H4 (cell line): ENCODE data around the gene PTPRN2. TPM values are rescaled to one million over a fixed set of nuclear protein-coding genes. Genes with fewer than 3 reads are reported as not detected.
"Not testable (repeated sequence)": the region's sequence is repeated elsewhere in the genome, so short reads cannot be mapped to it uniquely, and the experiment has no call there.

Source experiments
- DNase-seq: peaks from one replicate; pipeline ENCODE4 v3.0.0-alpha.2; 2015; ENCODE audit warnings: low spot score
- total RNA-seq: library from RNA; depleted of rRNA; stranded (reverse); fragments of >200 nt; shearing (Covaris generic); gene quantifications from 2 replicates; pipeline ENCODE4 v1.2.3, GENCODE V29; 2014

Gene PTPRN2
- total RNA-seq, 1 experiment from 2014 or later, result 0.97 TPM

DNA sequence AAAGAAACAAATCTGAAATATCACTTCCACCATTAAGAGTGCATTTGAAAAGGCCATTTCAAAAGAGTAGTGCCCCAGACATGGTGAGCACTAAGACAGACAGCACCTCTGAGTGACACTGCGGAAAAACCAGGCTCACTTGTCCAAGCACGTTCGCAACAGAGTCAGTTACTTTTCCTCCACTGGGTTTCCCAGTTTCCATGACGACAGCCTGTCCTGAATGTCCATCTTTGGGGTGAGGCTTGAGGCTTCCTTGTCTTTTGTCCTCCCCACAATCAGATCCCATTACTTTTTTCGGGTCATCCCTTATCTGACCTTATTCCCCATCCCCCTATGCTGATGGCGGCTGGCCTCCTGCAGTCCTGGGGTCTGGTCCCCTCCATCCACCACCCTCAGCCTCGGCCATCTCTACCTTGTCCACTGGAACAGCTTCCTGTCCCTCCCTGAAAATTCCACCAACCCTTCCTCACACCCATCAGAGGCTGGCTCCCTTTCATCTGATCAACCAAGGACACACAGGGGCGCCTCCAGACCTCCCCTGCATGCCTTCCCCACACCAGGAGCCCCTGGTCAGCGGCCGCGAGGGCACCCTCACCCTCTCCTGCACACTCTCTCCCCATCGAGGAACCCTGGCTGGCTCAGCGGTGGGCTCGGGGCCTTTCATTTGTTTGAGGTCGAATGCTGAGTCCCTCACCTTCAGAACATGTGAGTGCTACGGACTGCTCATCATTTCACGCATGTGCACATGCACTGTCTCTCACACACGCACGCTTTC is 887.2 kb downstream of the PTPRN2 start:
- DNase-seq, result no peak

- DNase-seq, result no peak
Observed at GRCh38 chr7:157699357-157700013, 888.1 kb downstream of the PTPRN2 start.

GRCh38 chr7:157697287-157697686 is 890.3 kb downstream of the PTPRN2 start:
- not testable (repeated sequence) for DNase-seq

DNA sequence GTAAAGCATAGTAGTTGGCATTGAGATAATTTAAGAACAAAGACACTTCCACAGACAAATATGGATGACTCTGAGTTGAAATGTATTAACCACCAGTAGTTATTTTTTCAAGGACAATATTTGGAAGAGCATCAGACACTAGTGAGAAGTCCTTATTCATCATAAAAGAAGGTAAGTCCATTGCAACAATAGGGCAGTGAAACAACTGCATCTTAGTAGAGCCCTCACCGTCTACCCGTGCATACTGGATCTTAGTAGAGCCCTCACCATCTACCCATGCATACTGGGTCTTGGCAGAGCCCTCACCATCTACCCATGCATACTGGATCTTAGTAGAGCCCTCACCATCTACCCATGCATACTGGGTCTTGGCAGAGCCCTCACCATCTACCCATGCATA is 892.0 kb downstream of the PTPRN2 start:
- DNase-seq, result not testable (repeated sequence)

GRCh38 chr7:157694376-157694665 is 893.3 kb downstream of the PTPRN2 start:
- no peak for DNase-seq

- DNase-seq, result no peak
Observed at GRCh38 chr7:157693521-157694375, 893.9 kb downstream of the PTPRN2 start.

DNA sequence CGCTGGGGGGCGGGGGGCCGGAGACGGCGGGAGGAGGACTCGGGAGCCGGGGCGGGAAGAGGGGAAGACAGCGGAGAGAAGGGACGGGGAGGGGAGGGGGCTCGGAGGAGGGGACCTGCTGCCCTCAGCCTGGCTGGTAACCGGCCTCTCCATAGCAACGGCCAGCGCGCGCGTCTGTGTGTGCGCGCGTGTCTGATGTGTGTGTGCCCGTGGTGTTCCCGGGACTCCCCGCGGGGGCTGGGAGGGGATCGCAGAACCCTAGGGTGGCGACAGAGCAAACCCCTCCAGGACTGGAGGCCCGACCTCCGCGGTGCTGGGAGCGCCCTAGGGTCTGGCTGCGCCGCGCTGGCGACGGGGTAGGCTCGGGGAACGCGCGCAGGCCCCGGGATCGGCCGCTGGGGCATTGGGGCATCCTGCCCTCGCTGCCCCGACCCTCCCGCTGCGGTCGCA is 894.5 kb downstream of the PTPRN2 start:
- no peak for DNase-seq

- no peak for DNase-seq
Observed at GRCh38 chr7:157692460-157693011, 895.1 kb downstream of the PTPRN2 start.

- DNase-seq, result no peak
Observed at GRCh38 chr7:157691586-157692459, 895.8 kb downstream of the PTPRN2 start.

DNA sequence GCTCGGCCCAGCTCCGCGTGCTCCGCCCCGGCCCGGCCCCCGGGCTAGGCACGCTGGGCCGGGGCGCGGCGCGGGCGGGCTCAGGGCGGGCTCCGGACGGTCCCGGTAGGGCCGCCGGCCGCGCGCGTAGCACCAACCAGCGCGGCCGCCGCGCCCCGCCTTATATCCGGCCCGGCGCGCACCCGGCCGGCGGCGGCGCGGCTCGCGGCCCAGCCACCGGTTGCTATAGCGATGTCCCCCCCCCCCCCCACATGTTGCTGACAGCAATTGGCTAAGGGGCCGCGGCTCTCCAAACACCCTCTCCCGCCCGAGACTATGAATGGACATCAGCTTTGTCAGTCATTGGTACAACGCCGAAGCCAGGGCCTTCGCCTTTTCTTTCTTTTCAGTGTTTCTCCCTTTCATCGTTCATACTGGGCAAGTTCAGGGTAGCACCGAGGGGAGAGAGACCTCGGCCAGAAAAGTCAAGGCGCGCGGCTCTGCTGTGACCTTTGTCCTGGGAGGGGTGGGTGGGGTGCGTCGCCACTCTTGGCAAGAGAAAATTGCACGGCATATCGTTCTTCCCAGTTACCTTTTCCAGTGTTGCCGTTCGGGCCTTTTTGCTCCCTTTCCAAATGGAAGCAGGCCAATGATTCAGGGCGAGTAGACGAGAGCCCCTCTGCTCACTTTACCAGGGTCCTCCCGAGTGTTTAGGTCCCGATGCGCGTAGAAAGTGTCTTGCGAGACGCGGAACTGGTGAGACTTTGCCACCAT is 896.6 kb downstream of the PTPRN2 start:
- peak; percentile 69 for DNase-seq

GRCh38 chr7:157690058-157690832 is 897.4 kb downstream of the PTPRN2 start:
- peak; percentile 27 for DNase-seq

DNA sequence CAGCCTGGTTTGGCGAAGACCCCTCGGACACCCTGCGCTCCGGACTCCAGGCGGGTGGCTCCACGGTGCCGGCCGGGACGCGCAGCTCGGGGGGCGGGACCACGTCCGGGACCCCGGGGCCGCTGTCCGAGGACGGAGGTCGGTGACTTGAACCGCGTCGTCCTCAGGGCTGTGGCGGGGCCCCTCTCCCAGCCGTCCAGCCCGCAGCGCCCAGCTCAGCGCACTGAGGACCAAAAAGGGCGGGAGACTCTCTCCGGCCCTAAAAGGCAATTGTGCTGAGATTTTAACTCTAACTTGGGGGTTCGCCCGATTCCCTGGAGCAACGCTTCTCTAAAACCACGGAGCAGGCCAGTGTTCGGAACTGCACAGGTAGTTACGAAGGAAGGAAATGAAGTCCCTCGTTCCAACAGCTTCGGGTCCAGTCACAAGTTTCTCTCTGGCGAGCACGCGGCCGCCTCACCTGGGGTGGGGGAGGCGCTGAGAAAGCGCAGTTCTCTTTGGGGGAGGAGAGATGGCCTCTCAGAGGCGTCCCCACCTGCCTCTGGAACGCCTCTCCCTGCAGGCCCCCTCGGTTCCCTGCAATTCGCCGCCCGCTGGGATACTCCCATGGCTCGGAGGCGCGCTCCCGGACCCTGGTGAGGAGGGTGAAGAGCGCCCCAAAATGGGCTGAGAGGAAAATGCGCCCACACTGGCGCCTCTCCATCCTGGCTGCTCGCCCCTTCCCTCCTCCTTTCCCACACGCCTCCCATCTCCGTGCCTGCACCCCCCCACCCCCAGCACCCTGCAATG is 898.2 kb downstream of the PTPRN2 start:
- no peak for DNase-seq

GRCh38 chr7:157688533-157689268 is 898.9 kb downstream of the PTPRN2 start:
- no peak for DNase-seq

DNA sequence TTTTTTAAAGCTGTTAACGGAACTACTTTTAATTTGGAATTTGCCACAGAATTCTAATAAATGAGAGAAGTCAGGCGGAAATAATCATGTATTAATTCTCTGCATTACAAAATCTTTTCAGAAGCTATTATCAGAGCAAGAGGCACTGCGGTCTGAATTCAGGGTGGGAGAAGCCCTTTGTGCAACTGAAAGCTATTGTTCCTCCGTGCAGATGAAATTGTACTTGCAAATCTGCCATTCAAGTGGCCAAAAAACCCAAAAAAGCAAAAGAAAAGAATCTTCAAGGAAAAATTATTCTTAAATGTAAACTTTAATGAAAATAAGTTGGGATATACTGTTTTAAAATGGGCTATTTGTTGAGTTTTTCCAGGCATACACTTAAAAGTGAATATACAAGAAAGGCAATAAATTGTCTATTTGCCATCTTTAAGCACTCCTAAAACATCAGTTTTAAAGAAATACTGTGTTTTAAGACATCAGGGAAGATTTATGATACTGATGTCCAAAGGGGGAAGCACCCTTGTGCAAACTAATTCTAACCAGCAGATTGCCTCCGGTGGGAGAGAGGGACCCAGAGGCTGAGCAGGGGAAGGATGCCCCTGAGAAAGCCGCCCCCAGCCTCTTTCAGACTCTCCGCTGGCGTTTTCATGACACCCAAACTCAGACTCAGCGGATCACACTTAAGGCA is 899.6 kb downstream of the PTPRN2 start:
- DNase-seq, result no peak

DNA sequence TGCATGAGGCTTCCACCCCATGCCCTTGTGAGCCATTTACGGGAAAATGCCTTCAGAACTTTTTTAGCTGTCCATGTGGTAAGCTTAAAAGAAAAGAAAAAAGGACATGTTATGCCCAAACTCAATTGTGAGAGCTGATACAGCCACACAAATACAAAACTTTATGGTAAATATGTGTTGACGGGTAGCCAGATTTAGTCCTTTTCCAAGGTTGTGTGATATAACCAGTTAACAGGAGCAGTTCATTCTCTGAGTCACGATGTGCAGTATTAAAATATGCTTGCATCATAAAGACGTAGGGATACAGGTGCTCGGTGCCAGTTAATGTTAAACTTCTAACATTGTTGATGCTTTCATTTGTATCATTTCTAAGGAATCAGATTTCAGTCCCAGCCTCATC is 900.5 kb downstream of the PTPRN2 start:
- DNase-seq, result no peak

DNA sequence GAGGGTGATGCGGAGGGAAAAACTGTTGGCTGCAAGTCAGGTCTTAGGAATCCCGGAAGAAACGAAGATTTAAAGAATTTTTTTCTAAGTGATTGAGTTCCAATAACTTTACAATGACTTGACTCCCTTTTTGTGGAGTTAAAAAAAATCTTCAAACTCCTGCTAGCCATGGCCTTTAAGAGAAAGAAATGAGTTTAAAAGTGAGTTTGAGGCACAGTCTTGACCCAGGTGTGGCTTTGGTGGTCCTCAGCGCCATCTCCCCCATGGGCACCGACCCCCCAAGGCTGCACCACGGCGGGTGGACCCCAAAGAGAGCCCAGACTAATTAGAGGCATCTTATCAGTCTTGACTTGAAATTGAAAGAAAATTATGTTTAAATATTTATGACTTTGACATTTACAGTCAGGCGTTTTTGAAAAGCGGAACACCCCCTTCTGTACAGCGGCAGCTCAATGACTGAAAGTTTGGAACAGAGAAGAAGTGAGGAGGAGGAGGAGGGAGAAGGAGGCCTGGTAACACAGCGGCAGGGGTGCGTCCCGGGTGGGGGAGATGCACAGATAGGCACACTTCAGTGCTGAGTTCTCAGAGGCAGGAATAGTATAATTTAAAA is 901.2 kb downstream of the PTPRN2 start:
- no peak for DNase-seq
